NCI-H510A treated with DMSO at 0.1 percent for 48 hours (cell line): ENCODE results near the gene RPL23.

Source experiments
- DNase-seq: peaks from one replicate; lab custom pipeline; 2025; lab: John Stamatoyannopoulos, UW

RPL23 gene

DNA sequence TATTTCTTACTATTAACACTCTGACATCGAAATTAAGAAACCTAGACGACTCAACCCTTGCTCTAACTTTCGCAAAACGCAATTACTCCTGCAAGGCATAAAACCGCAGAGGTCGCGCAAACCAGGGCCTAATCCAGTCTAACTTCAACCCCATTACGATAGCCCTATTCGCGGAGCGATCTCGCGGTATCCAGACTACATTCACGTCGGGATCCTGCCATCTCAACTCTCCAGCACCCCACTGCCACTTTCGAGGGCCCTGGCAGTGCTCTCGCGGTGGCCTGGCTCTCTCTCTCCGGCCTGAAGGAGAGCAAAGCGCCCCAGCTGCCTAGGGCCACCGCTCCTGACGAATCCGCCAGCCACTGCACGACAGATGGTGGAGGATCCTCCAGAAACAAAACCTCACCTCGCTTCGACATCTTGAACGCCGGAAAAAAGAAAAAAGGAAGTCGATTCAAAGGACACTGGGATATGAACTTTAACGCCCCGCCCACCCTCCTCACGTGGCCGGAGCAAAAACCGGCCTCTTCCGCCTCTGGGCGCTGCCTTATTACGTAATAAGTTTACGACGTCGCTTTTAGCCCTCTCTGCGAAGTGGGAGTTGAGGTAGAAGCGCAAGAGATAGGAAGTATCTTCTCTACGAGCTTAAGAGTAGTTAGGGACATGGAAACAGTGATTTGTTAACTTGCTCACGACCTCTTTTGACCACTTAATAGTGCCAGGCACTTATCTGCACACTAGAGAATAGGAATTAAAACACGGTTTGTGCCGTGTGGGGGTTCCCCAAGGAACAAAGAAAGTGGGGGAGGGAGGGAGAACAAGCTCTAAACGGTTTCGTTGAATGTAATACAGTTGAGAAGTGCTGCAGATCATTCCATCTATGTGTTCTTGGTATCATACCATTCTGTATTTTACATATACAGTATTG, at the start of gene RPL23:
Gene RPL23, minus strand, starts transcription at position 430 of the 928 bp plus-strand sequence. Its CDS starts 11 bp downstream, at position 419.
- DNase-seq, result peak; percentile 97

DNA sequence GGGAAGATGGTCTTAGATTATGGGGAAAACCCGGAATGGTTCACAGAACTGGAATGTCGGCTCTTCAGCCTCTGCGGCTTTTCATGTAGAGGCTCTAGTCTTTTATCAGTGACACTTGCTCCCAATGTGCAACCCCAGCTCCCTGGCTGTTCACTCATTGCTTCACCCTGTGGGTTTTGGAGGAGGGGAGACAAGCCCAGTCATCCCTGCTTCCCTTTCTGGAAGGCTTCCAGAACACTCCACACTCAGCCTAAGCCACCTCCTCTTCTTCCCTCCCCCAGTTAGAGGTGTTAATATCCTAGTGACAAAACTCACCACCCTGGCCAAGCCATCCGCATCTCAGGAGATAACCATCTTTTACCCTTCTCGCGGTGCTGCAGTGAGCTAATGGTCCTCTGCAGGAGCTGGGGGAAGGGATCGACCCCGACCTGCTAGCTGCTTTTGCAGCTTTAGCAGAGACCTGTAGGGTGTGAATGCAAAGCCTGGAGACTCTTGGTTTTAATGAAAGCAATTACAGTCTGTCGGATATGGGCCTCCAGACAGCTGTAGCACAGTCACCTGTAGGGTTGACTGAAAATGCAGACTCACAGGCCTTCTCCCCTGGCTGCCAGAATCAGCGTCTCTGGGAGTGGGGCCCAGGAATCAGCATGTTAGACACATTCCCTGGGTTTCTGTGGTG, 47.6 kb upstream of the RPL23 start:
- no peak for DNase-seq

DNA sequence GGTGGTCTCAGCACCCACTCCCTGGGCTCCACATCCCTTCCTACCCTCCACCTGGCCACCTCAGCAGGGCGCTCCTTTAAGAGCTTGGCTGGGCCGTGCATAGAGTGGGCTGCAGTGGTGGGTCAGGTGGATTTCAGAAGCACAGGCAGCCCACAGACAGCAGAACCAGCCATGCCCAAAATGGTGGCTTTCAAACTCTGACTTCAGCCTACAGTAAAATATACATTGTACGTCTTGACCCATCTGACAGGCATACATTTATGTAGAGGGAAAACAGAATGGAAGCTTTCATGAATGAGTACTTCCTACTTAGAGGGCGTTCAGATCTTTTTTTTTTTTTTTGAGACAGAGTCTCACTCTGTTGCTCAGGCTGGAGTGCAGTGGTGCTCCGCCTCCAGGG, 45.9 kb upstream of the RPL23 start:
- no peak for DNase-seq

DNA sequence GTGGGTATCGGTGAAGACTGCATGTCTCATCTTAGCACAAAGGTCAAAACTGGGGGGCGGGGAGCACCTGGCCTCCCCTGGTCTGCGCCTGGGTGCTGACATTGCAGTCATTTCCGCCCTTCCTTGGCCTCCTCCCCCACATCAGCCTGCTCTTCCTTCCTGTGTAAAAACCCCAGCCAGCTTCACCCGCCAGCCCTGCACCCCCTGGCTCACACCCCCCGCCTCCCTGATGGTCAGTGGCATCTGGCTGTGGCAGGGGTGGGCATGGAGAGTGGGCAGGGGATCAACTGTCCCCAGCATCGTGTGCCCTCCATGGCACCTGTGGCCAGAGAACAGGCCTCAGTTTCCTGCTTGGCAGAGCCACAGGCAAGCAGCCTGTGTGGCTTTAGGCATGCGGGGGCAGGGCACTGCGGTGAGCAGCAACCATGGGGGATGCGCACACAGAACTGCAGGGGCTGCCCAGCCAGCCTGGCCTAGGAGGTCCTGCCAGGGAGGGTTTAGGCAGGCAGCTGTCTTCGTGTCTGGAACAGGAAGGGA, 45.4 kb upstream of the RPL23 start:
- no peak for DNase-seq

GRCh38 chr17:38898291-38898679, 44.8 kb upstream of the RPL23 start:
- DNase-seq, result no peak

GRCh38 chr17:38897671-38898290, 44.3 kb upstream of the RPL23 start:
- no peak for DNase-seq

GRCh38 chr17:38897176-38897575, 43.7 kb upstream of the RPL23 start:
- DNase-seq, result no peak

- DNase-seq, result no peak
Measured at GRCh38 chr17:38896346-38896954, 42.9 kb upstream of the RPL23 start.

GRCh38 chr17:38894276-38894675, 40.8 kb upstream of the RPL23 start:
- DNase-seq, result no peak

DNA sequence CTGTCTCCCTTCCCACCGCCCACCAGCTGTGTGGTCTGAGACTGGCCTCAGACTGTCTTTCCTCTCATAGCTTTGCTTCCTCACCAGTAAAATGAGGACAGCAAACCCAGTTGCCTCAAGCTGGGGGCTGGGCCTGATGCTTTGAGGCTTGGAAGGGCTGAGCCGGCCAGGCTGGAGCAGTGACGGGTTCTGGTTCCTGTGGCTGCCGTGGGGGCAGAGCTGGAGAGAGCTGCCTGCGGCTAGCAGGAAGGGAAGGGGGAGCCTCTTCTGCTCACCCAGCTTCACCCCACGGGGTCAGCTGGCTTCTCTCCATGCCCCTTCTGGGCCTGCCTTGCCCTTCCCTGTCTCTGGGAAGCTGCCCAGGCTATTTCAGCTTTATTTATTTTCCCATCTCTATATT, 40.1 kb upstream of the RPL23 start:
- DNase-seq, result no peak

GRCh38 chr17:38893113-38893512, 39.6 kb upstream of the RPL23 start:
- no peak for DNase-seq

DNA sequence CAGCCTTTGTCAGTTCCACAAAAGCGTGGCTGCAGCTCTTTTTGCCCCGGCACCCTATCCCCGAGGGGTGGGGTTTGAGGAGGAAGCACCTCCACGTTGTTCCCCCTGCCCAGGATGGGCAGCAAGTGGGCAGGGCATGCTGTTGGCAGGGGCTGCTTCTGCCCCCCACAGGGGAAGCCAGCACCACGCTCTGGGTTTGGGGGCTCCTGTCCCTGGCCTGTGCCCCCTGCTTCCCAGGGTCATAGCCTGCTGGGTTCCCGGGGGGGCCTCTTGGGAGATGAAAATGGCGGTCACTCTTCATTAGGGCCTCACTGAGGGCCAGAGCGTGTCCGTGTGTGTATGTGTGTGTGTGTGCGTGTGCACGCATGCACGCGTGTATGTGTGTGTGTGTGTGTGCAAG, 39.1 kb upstream of the RPL23 start:
- DNase-seq, result no peak

DNA sequence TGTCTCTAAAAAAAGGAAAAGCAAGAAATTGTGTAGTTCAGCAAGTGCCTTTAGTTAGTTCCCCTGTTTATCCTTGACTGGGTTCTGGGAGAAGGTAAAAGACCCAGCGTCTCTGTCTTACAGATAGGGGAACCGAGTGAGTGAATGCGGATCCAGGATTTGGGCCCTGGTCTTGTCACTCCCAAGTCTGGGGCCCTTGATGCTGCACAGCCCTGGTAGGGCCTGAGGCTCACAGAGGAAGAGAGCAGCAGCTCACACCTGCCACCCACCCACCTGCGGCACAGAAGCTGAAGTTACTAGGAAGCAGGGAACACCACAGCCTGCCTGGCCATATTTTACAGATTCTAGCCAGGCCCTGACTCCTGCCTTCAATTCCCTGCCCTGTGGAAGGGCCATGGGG, 38.6 kb upstream of the RPL23 start:
- DNase-seq, result no peak

DNA sequence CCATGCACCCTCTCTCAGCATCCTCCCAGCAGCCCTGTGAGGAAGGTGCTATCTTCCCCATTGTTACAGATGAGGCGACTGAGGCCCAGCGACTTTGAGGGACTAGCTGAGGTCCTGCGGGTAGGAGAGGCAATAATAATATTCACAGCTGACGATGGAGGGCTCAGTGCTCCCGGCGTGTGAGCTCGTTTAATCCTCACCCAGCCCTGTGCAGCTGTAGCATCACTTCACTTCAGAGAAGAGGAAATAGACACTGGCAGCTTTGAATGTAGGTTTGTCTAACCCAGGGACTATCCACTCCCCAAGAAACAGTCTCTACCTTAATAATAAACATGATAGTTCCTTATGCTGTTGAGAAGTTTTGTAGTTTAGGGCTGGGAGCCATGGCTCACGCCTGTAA, 37.9 kb upstream of the RPL23 start:
- DNase-seq, result no peak

DNA sequence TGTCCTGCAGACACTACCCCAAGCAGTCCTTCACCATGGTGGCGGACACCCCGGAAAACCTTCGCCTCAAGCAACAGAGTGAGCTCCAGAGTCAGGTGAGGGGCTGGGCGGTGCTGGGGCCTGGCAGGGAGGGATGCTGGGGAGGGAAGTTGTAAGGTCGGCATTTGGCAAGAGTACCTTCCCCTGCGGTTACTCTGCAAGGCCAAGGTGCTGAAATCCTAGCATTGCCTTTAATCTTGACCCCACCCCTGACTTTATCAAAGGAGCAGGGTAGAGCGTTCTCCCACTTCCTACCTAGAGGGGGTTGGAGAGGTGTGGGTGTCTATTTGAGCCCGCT, 36.9 kb upstream of the RPL23 start:
- DNase-seq, result no peak

GRCh38 chr17:38889745-38890409, 36.4 kb upstream of the RPL23 start:
- DNase-seq, result no peak

GRCh38 chr17:38888842-38889241, 35.3 kb upstream of the RPL23 start:
- no peak for DNase-seq

DNA sequence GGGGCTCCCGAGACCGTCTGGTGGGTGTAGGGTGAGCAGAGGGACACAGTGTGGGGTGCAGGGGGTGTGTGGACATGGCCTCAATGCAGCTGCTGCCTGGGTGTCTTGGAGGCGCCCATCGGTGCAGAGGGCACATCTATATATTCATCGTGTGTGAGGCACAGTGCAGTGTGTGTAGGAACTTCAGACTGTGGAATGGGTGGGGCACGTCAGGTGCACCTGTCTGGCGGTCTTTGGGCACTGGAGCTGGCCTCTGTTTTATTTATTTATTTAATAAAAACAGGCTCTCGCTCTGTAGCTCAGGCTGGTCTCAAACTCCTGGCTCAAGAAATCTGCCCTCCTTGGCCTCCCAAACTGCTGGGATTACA, 33.1 kb upstream of the RPL23 start:
- DNase-seq, result no peak

DNA sequence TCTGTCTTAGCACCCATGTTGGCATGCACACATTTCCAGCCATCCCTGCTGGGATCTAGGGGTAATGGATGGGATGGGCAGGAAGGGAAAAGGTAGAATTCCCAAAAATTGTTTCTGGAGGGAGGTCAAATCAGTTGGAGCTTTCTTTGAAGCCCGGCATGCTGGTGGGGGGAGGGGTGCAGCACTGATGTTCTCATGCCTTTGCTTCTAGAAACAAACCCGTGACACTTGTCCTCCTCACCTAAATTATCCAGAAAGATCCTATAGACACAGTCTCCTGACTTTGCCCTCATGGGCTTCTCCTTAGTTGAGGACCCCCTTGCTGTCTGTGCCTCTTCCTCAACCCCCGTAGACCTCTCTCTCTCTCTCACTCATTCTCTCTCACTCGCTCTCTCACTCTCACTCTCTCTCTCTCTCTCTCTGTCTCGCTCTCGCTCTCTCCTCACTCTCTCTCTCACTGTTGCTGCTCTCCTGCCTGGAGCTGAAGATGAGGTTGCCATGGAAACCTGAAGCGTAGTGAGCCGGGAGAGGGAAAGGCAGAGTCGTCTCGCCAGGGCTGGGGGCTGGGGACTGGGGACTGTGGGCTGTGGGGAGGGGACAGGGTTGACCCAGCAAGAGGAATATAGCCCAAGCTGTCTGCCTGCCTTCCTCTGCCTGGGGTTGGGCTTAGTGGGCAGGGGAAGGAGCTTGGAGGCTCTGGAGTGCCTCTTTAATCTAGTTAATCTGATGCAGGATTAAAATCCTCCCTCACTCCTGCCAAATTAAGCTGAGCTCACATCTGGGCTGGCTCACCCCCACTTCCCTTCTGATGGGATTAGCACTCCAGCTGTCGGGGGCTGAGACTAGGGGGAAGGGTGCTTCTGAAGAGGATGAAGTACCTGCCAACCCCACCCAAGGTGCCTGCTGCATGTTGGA, 32.5 kb upstream of the RPL23 start:
- no peak for DNase-seq

- no peak for DNase-seq
Measured at GRCh38 chr17:38885044-38885727, 31.7 kb upstream of the RPL23 start.
